ENCODE measurements around the gene KCNG2. TPM values are rescaled to one million over a fixed set of nuclear protein-coding genes. Genes with fewer than 3 reads are reported as not detected.

The KCNG2 gene, protein sequence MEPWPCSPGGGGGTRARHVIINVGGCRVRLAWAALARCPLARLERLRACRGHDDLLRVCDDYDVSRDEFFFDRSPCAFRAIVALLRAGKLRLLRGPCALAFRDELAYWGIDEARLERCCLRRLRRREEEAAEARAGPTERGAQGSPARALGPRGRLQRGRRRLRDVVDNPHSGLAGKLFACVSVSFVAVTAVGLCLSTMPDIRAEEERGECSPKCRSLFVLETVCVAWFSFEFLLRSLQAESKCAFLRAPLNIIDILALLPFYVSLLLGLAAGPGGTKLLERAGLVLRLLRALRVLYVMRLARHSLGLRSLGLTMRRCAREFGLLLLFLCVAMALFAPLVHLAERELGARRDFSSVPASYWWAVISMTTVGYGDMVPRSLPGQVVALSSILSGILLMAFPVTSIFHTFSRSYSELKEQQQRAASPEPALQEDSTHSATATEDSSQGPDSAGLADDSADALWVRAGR
- 0.73 and 3.3 TPM in 2 replicates for total RNA-seq

DNA sequence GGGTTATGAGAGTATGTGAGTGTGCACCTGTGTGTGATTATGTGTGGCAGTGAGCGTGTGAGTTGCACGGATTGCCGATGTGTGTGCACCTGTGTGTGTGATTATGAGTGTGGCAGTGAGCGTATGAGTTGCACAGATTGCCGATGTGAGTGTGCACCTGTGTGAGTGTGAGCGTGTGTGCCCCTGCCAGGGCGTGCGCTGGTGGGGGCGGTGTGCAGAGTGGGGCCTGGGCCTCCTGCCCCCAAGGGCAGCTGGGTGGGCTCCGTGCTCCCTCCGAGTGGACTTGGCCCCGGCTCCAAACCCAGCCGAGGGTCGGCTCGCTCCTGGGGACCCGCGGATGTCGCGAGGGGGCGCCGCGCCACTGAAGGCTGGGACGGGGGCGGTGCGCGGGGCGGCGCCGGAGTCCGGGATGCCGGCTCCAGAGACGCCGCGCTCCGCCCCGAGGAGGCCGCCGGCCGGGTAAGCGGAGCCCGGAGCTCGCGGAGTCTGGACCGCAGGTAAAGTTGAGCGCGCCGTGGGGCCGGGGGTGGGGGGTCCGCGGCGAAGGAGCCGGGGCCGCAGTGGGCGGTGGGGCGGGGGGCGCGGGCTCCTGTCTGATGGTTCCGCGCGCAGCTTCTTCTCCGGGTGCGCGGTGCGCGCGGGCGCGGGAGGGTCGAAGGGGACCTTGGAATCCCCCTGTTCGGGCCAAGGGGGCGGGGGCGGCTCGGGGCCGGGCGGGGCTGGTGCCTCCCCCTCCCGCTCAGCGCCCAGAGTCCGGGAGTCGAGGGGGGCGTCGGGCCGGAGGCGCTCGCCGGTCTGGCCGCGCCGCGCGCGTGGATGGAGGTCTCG lies at the start of gene KCNG2:
Gene KCNG2, plus strand, starts transcription at position 421 of the 828 bp plus-strand sequence. CDS start 65,730 bp downstream, outside the sequence.

Other genes with a start within 250 kb of the KCNG2 start
- gene CTDP1, start 118.1 kb upstream of the KCNG2 start, total RNA-seq = 21.4 and 26.5 TPM in 2 replicates
- gene SLC66A2, start 153.7 kb downstream of the KCNG2 start, total RNA-seq = 40.3 and 64.3 TPM in 2 replicates
- gene HSBP1L1, start 166.7 kb downstream of the KCNG2 start, total RNA-seq = 4.0 and 5.8 TPM in 2 replicates
- gene TXNL4A, start 190.6 kb downstream of the KCNG2 start, total RNA-seq = 30.3 and 58.5 TPM in 2 replicates
- 23.7 and 29.4 TPM in 2 replicates for gene RBFA, start 236.5 kb downstream of the KCNG2 start, total RNA-seq

Measured in smooth muscle cell of trachea (primary cell).